ENCODE measurements around the gene ATP6AP1. TPM values are rescaled to one million over a fixed set of nuclear protein-coding genes. Genes with fewer than 3 reads are reported as not detected.

Gene ATP6AP1
- total RNA-seq, 2 donors from 2014 or later = 50.3 to 77.7 TPM

DNA sequence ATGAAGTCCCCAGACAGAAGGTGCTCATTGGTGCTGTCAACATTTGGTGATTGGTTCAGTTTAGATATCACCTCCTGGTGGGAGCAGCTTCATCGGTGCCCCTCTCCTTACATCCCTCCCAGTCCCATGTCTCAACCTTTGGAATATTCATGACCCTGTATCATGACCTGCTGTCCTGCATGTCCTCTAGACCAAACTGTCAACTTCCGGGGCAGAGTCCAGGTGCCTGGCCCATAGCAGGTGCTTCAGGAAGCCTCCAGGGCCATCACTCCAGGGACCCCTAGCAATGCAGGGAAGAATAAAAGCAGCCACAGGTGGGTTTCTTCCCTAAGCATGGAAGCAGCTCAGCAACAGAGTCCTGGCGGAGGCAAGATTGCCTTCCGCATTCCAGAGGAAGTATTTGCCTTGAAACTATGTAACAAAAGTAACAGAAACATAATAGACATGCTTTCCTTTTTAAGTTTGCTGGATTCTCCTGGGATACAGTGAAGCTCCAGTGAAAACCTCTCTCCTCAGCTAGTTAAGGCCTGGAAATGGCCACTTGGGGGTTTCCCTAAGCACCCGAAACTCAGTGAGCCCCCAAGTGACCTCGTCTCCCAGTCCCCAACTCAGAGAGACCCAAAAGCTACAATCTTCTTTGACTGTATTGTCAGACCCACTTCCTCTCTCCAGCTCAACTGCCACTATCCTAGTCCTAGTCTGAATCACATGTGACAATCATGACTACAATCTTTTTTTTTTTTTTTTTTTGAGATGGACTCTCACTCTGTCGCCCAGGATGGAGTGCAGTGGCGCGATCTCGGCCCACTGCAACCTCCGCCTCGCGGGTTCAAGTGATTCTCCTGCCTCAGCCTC lies 1.3 kb upstream of the ATP6AP1 start:
- Histone ChIP-seq H3K27me3 (no peaks in the 10 kb centered on the region), H3K27ac (no peak overlapping the region), H3K9me3 (no peaks in the 10 kb centered on the region), H3K36me3 (peaks cover under 1% of the 10 kb centered on the region), H3K4me1 (peaks cover 0 to 19% of the 10 kb centered on the region in 2 donors), H3K4me3 (no peak overlapping the region)
- TF ChIP-seq, protein P1, sequence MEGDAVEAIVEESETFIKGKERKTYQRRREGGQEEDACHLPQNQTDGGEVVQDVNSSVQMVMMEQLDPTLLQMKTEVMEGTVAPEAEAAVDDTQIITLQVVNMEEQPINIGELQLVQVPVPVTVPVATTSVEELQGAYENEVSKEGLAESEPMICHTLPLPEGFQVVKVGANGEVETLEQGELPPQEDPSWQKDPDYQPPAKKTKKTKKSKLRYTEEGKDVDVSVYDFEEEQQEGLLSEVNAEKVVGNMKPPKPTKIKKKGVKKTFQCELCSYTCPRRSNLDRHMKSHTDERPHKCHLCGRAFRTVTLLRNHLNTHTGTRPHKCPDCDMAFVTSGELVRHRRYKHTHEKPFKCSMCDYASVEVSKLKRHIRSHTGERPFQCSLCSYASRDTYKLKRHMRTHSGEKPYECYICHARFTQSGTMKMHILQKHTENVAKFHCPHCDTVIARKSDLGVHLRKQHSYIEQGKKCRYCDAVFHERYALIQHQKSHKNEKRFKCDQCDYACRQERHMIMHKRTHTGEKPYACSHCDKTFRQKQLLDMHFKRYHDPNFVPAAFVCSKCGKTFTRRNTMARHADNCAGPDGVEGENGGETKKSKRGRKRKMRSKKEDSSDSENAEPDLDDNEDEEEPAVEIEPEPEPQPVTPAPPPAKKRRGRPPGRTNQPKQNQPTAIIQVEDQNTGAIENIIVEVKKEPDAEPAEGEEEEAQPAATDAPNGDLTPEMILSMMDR (IDR thresholded peaks at IDR 0.05) = no peak
- no peak for DNase-seq (ENCODE audit: low spot score)

DNA sequence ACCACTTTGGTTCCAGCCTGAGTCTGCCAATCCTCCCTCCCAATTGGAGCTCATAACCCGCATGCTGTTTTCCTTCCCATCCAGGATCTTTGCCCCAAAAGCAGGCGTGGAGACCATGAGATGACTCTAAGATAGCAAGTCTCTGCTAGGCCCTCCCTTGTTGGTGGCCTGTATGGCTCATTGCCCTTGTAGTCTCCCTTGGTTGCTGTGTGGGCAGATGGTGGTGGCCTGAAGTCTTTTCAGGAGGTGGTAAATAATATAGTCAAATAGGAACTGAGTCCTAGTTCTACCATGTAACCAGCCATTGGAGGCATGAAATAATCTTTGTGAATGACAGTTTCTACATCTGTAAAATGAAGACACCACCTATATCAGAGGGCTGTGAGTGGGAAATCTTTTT lies 1.2 kb downstream of the ATP6AP1 start:
- DNase-seq (ENCODE audit: low spot score) = no peak
- Histone ChIP-seq H3K4me1 (peaks cover 0 to 19% of the 10 kb centered on the region in 2 donors), H3K4me3 (peak overlapping the region in 1 of 2 donors; percentile 74), H3K36me3 (peaks cover 5% of the 10 kb centered on the region), H3K9me3 (no peaks in the 10 kb centered on the region), H3K27ac (no peak overlapping the region), H3K27me3 (no peaks in the 10 kb centered on the region)
- TF ChIP-seq, protein P1 (IDR thresholded peaks at IDR 0.05) = no peak

DNA sequence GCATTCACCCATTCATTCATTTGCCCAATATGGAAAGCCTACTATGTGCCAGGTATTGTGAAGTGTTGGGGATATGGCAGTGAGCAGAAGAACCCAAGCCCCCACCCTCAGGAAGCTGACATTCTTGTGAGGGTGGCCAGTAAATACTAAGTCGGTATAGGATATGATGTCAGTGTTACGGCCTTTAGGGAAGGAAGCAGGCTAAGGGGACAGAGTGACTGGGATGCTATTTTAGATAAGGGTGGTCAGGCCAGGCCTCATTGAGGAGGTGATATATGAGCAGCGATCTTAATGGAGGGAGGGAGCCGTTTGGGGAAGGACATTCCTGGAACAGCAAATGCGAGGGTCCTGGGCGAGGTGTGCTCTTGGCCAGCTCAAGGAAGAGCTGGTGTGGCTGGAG lies 2.0 kb downstream of the ATP6AP1 start:
- no peaks in the 10 kb centered on the region for H3K9me3 ChIP-seq
- H3K4me3 ChIP-seq = no peak overlapping the region
- H3K4me1 ChIP-seq = peaks cover 0 to 19% of the 10 kb centered on the region in 2 donors
- DNase-seq (ENCODE audit: low spot score) = no peak
- TF ChIP-seq, protein P1 (IDR thresholded peaks at IDR 0.05) = no peak
- peaks cover 5% of the 10 kb centered on the region for H3K36me3 ChIP-seq
- H3K27me3 ChIP-seq = no peaks in the 10 kb centered on the region
- H3K27ac ChIP-seq = peak overlapping the region in 1 of 2 donors; percentile 29

DNA sequence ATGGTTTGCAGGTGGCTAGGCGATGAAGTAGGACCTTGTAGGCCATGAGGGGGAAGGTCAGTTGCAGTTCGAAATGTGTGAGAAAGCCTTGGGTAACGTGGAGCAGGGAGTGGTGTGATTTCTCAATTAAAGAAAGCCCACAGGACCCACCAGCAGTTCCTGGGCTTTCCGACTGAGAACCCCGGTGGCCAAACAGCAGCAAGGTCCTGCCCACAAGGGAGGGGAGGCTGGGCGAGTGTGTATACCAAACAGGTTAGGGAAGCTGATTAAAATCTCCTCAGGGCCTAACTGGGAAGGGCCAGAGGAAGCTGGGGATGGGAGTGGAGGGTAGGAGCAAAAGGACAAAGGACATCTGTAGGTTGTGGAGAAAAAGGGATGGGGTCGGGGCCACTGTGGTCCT lies 2.4 kb downstream of the ATP6AP1 start:
- H3K27ac ChIP-seq = peak overlapping the region in 1 of 2 donors; percentile 29
- no peaks in the 10 kb centered on the region for H3K9me3 ChIP-seq

DNA sequence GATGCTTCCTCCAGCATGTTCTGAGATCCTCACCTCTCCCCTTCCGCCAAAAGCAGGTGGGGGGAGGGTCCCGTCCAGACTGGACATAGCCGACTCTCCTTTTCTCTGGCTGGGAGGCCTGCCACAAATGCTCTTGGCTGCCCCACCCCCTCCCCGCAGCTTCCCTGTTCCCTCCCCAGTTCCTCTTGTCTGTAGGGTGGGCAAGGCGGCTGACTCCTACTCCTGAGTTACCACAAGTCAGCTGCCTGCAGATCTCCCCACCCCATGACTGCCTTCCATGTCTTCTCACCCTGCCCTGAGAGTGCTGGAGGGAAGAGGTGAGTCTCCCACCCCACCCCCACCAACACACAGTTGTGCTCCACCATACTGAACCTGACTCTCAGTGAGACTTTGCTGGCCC lies 2.9 kb downstream of the ATP6AP1 start:
- TF ChIP-seq, protein P1 (IDR thresholded peaks at IDR 0.05) = no peak
- H3K27me3 ChIP-seq = no peaks in the 10 kb centered on the region
- peaks cover 0 to 19% of the 10 kb centered on the region in 2 donors for H3K4me1 ChIP-seq
- H3K27ac ChIP-seq = peak overlapping the region in 1 of 2 donors; percentile 29
- H3K4me3 ChIP-seq = no peak overlapping the region
- H3K9me3 ChIP-seq = no peaks in the 10 kb centered on the region
- H3K36me3 ChIP-seq = peaks cover 5% of the 10 kb centered on the region
- no peak for DNase-seq (ENCODE audit: low spot score)

More for the DNA sequence above, 2.4 kb downstream of the ATP6AP1 start:
- no peak overlapping the region for H3K4me3 ChIP-seq
- H3K4me1 ChIP-seq = peaks cover 0 to 19% of the 10 kb centered on the region in 2 donors
- no peak for DNase-seq (ENCODE audit: low spot score)
- TF ChIP-seq, protein P1 (IDR thresholded peaks at IDR 0.05) = no peak
- H3K36me3 ChIP-seq = peaks cover 5% of the 10 kb centered on the region
- H3K27me3 ChIP-seq = no peaks in the 10 kb centered on the region
